WERI-Rb-1 (cell line): Measurements from ENCODE around the gene JHY.

Experiments used
- DNase-seq: peaks from one replicate; pipeline ENCODE4 v3.0.0-alpha.2; 2020
- H3K27ac ChIP-seq: fragments of 250-450 bp; sonication (Bioruptor Pico); 2 replicates; pipeline ENCODE4 v1.5.1; 2020; ENCODE audit warnings: mild to moderate bottlenecking, moderate library complexity
- H3K27me3 ChIP-seq: fragments of 250-450 bp; sonication (Bioruptor Pico); 2 replicates; pipeline ENCODE4 v1.5.1; 2021; ENCODE audit warnings: mild to moderate bottlenecking, low read depth, moderate library complexity; ENCODE audit not compliant: insufficient read depth, severe bottlenecking
- H3K36me3 ChIP-seq: fragments of 250-450 bp; sonication (Bioruptor Pico); 2 replicates; pipeline ENCODE4 v1.5.1; 2020; ENCODE audit warnings: mild to moderate bottlenecking, moderate library complexity
- H3K4me3 ChIP-seq: 2 replicates; pipeline ENCODE4 v1.5.1; 2011; ENCODE audit warnings: low read depth, mild to moderate bottlenecking, control low read depth, low read length
- H3K9me3 ChIP-seq: fragments of 250-450 bp; sonication (Bioruptor Pico); 2 replicates; pipeline ENCODE4 v1.5.1; 2021; ENCODE audit warnings: mild to moderate bottlenecking, moderate library complexity; ENCODE audit not compliant: severe bottlenecking
- TF ChIP-seq, protein P1 (sequence below): IDR thresholded peaks from 2 replicates; pipeline ENCODE4 v1.5.1; 2011; ENCODE audit warnings: low read depth, mild to moderate bottlenecking, control low read depth, inconsistent platforms, low read length

Gene JHY

DNA sequence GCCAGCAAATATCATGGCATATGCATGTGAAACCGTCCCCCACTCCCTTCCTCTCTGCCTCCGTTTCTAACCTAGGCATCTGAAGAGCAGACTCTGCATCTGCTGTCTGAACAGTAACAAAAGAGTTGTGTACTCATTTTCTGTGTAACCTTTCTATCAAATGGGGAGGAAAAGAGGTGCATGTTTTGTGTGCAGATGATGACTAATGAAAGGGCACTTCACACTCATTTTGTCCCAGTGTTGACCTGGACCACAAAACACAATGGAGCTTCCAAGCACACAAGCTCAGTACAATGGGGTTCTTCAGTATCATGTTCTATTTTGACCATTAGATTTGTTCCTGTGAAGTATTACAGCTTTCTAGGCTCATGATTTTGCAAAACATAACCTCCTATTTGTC, 13.0 kb downstream of the JHY start:
- H3K4me3 ChIP-seq, result no peak overlapping the region
- no peak for DNase-seq
- no peaks in the 10 kb centered on the region for H3K9me3 ChIP-seq
- H3K36me3 ChIP-seq, result no peaks in the 10 kb centered on the region
- TF ChIP-seq, protein P1, sequence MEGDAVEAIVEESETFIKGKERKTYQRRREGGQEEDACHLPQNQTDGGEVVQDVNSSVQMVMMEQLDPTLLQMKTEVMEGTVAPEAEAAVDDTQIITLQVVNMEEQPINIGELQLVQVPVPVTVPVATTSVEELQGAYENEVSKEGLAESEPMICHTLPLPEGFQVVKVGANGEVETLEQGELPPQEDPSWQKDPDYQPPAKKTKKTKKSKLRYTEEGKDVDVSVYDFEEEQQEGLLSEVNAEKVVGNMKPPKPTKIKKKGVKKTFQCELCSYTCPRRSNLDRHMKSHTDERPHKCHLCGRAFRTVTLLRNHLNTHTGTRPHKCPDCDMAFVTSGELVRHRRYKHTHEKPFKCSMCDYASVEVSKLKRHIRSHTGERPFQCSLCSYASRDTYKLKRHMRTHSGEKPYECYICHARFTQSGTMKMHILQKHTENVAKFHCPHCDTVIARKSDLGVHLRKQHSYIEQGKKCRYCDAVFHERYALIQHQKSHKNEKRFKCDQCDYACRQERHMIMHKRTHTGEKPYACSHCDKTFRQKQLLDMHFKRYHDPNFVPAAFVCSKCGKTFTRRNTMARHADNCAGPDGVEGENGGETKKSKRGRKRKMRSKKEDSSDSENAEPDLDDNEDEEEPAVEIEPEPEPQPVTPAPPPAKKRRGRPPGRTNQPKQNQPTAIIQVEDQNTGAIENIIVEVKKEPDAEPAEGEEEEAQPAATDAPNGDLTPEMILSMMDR, result no peak
- H3K27ac ChIP-seq, result no peak overlapping the region
- no peaks in the 10 kb centered on the region for H3K27me3 ChIP-seq

DNA sequence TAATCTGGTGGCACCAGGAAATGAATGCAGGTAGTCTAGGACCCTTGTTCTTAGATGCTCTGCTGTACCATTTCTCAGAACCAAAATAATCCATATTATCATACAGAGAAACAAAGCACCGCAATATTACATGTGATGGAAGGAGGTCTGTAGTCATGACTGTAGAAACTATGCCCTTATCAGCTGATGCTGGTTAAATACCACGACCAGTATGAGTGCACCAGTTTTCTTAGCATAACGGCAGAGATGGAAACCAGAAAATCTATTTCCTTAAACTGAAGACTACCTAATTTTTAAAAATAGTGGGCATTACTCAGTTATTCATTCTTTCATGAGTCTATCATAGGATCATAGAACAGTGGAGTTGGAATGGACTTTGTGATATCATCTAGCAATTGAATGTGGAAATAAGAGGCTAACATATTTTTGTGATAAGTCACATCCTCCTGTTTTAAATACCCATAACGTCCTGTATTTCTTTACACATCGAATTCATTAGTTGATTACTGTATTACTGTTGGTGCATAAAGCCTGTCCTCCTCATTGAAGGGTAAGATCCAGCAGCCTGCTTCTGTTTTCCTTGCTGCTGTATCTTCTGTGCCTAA, 15.1 kb downstream of the JHY start:
- H3K4me3 ChIP-seq, result no peak overlapping the region
- H3K27ac ChIP-seq, result no peak overlapping the region
- TF ChIP-seq, protein P1, result no peak
- no peaks in the 10 kb centered on the region for H3K9me3 ChIP-seq
- H3K27me3 ChIP-seq, result no peaks in the 10 kb centered on the region
- DNase-seq, result no peak
- H3K36me3 ChIP-seq, result no peaks in the 10 kb centered on the region

DNA sequence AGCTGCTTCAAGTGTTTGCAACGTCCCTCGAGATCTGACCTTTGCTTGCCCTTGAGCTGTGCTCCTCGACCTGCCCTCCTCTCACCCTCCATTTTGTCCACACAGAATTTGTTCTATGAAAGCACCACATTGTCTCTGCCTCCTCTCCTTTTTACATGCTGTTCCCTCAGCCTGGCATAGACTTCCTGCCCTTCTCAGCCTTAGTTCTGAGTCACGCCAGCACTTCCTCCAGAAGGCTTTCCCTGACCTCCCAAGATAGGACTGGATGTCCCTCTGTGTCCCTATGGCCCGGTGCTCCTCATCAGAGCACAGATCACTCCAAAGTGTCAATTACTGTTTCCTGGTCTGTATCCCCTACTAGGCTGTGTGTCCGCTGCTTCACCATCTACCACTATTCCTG, 16.2 kb downstream of the JHY start:
- TF ChIP-seq, protein P1, result no peak
- Histone ChIP-seq H3K27ac (no peak overlapping the region), H3K27me3 (no peaks in the 10 kb centered on the region), H3K9me3 (no peaks in the 10 kb centered on the region), H3K36me3 (no peaks in the 10 kb centered on the region), H3K4me3 (no peak overlapping the region)
- DNase-seq, result no peak

DNA sequence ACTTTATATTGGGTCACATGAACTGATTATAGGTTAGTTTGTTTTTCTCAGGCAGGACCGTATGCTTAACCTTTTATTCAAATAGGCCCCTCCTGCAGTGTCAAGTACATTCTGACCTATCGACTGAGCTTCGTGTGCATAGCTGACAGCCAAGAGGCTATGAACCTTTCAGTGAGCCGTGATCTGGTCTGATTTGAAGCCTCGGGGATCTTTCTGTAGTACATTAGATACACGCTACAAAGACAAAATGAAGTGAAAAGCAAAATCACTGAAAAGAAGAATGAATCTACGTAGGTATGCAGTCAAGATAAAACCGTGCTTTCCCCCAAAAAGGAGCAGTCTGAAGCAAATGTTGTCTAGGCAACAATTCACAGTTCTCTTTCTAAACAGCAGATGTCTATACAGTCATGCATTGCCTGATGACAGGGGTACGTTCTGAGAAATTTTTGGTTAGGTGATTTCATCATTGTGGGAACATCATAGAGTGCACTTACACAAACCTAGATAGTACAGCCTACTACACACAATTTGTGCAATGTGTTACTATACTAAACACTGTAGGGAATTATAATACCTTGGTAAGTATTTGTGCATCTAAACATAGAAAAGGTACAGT, 18.1 kb downstream of the JHY start:
- Histone ChIP-seq H3K9me3 (no peaks in the 10 kb centered on the region), H3K36me3 (no peaks in the 10 kb centered on the region), H3K27me3 (no peaks in the 10 kb centered on the region), H3K27ac (no peak overlapping the region), H3K4me3 (no peak overlapping the region)
- no peak for DNase-seq
- TF ChIP-seq, protein P1, result no peak

DNA sequence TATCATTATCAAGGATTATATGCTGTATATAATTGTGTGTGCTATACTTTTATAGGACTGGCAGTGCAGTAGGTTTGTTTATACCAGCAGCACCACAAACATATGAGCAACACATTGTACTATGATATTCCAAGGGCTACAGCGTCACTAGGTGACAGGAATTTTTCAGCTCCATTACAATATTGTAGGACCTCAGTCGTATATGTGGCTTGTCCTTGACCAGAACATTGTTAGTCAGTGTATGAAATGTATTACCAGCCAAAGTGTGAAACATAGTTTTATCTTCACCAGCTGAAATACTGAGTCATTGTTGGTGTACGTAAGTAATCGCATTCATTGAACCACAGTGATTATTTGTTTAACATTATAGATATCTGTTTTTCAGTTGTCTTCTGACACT, 20.4 kb downstream of the JHY start:
- no peaks in the 10 kb centered on the region for H3K27me3 ChIP-seq
- H3K36me3 ChIP-seq, result no peaks in the 10 kb centered on the region
- H3K9me3 ChIP-seq, result no peaks in the 10 kb centered on the region
- no peak overlapping the region for H3K27ac ChIP-seq
- TF ChIP-seq, protein P1, result no peak
- DNase-seq, result no peak
- no peak overlapping the region for H3K4me3 ChIP-seq

DNA sequence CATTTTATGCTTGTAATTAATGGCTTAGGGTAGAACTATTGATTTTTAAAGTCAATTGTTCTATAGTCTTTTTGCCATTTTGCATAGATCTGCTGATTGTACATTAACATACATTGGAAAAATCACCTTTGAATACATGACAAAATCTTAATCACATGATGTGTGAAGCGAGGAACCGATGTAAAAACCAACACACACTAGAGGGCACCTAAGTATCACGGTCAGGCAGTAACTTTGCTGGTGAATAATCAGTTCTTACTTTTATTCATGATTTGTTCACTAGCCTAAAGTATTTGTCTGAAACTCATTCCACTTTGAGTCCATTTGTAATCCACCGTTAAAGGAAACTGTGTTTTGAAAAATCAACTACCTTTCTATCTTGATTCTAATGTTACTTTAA, 28.2 kb downstream of the JHY start:
- no peak overlapping the region for H3K27ac ChIP-seq
- H3K9me3 ChIP-seq, result no peaks in the 10 kb centered on the region
- no peaks in the 10 kb centered on the region for H3K27me3 ChIP-seq
- TF ChIP-seq, protein P1, result peak; percentile 49; the same call in 1 of the 2 replicates
- no peaks in the 10 kb centered on the region for H3K36me3 ChIP-seq
- peak; percentile 27 for DNase-seq
- H3K4me3 ChIP-seq, result no peak overlapping the region
